Measurements from ENCODE around the gene CEACAM18.

DNA sequence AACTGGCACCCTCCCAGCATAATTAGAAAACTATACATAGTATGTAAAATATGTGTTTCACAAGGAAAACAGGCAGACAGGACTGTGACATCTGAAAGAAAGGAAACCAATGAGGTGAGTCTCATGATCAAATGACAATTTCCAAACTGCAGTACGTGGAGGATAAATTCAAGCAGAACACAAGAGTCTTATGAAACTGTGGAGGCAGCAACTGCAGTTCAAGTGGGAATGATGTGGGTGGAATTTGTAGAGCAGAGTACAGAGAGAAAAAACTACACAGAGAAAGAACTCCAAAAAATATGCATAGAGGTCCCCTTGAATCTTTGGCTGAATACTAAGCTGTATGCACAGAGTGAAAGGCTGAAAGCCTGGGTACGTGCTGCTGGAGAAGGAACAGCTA is 43.4 kb downstream of the CEACAM18 start:
- TF ChIP-seq, protein P1, sequence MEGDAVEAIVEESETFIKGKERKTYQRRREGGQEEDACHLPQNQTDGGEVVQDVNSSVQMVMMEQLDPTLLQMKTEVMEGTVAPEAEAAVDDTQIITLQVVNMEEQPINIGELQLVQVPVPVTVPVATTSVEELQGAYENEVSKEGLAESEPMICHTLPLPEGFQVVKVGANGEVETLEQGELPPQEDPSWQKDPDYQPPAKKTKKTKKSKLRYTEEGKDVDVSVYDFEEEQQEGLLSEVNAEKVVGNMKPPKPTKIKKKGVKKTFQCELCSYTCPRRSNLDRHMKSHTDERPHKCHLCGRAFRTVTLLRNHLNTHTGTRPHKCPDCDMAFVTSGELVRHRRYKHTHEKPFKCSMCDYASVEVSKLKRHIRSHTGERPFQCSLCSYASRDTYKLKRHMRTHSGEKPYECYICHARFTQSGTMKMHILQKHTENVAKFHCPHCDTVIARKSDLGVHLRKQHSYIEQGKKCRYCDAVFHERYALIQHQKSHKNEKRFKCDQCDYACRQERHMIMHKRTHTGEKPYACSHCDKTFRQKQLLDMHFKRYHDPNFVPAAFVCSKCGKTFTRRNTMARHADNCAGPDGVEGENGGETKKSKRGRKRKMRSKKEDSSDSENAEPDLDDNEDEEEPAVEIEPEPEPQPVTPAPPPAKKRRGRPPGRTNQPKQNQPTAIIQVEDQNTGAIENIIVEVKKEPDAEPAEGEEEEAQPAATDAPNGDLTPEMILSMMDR (conservative IDR thresholded peaks at IDR 0.05 in 1 of 2, IDR thresholded peaks at IDR 0.05 in 1 of 2; ENCODE audit: extremely low read depth in 1 of 2, insufficient read depth in 1 of 2, low read depth in 1 of 2, low read length in 2 of 2), result no peak
- TF ChIP-seq EZH2 (IDR thresholded peaks at IDR 0.05; ENCODE audit: borderline replicate concordance, low read length), result no peak
